Sigmoid colon (tissue), 7 donors: Measurements from ENCODE around the gene STOX2. TPM values are rescaled to one million over a fixed set of nuclear protein-coding genes. Genes with fewer than 3 reads are reported as not detected.

Experiments used
- DNase-seq: peaks from one replicate; pipeline ENCODE4 v3.0.0-alpha.2; 2019
- H3K27ac ChIP-seq, 4 donors: fragments of 200-600 bp; sonication (generic); one replicate each; pipeline ENCODE4 v1.5.1; 2016 to 2019; ENCODE audit warnings: mild to moderate bottlenecking in 1 of 4
- H3K27me3 ChIP-seq, 3 donors: fragments of 200-600 bp; sonication (generic); one replicate each; pipeline ENCODE4 v1.5.1; 2019; ENCODE audit warnings: mild to moderate bottlenecking in 1 of 3
- H3K36me3 ChIP-seq, 4 donors: fragments of 200-600 bp; sonication (generic); one replicate each; pipeline ENCODE4 v1.5.1; 2016 to 2019
- H3K4me1 ChIP-seq, 4 donors: fragments of 200-600 bp; sonication (generic); one replicate each; pipeline ENCODE4 v1.5.1; 2017 to 2019
- H3K4me3 ChIP-seq, 4 donors: fragments of 200-600 bp; sonication (generic); one replicate each; pipeline ENCODE4 v1.5.1; 2017 to 2019; ENCODE audit warnings: mild to moderate bottlenecking in 2 of 4, moderate library complexity in 1 of 4
- H3K9me3 ChIP-seq, 4 donors: fragments of 200-600 bp in 3 of 4; sonication (generic) in 3 of 4; one replicate each; pipeline versions ENCODE4 v1.5.1 to v1.6.1; 2013 to 2019
- EP300 ChIP-seq, 4 donors: sonication (generic); formaldehyde crosslinking; IDR thresholded peaks; one replicate each; pipeline ENCODE4 v1.6.1; 2017; ENCODE audit warnings: antibody characterized with exemption in 4 of 4
- POLR2A ChIP-seq, 2 donors: fragments of 450-650 bp; IDR thresholded peaks; one replicate each; pipeline ENCODE4 v1.6.1; 2016; ENCODE audit warnings: antibody characterized with exemption in 2 of 2, mild to moderate bottlenecking in 2 of 2, moderate library complexity in 2 of 2
- POLR2AphosphoS5 ChIP-seq, 4 donors: sonication (generic); formaldehyde crosslinking; IDR thresholded peaks; one replicate each; pipeline ENCODE4 v1.6.1; 2017; ENCODE audit warnings: antibody characterized with exemption in 4 of 4
- WGBS, 2 donors: extraction: QIAGEN DNeasy Blood & Tissue Kit; methylation state at CpG; one replicate each; pipeline ENCODE4 v1.1.7; 2013; 5-methylcytosine and 5-hydroxymethylcytosine counted together
- intact Hi-C: fragments of 100-400 bp; cut with DNase I; formaldehyde crosslinking; loops from one replicate; pipeline ENCODE4 v1.15.1; 2023
- polyA plus RNA-seq, 3 donors: library from polyadenylated mRNA; stranded (reverse); fragments of 200-250 nt; gene quantifications; one replicate each; pipeline ENCODE4 v1.2.3, GENCODE V29; 2013
- total RNA-seq, 4 donors: library from RNA; depleted of rRNA; stranded (reverse); fragments of >200 nt; gene quantifications; one replicate each; pipeline ENCODE4 v1.1.0, GENCODE V29; 2016
- TF ChIP-seq, protein P1 (sequence below), 4 experiments: fragments of 450-650 bp in 3 of 4; fragments of 200-600 bp in 1 of 4; IDR thresholded peaks; one replicate each; pipeline ENCODE4 v1.5.1; 2016 to 2019; ENCODE audit warnings: antibody characterized with exemption in 4 of 4, mild to moderate bottlenecking in 3 of 4, moderate library complexity in 2 of 4
- donor health status: healthy with polysubstance abuse.
- donor health status: Bipolar disorder and iron deficiency.
- donor health status: healthy.

The STOX2 gene, protein sequence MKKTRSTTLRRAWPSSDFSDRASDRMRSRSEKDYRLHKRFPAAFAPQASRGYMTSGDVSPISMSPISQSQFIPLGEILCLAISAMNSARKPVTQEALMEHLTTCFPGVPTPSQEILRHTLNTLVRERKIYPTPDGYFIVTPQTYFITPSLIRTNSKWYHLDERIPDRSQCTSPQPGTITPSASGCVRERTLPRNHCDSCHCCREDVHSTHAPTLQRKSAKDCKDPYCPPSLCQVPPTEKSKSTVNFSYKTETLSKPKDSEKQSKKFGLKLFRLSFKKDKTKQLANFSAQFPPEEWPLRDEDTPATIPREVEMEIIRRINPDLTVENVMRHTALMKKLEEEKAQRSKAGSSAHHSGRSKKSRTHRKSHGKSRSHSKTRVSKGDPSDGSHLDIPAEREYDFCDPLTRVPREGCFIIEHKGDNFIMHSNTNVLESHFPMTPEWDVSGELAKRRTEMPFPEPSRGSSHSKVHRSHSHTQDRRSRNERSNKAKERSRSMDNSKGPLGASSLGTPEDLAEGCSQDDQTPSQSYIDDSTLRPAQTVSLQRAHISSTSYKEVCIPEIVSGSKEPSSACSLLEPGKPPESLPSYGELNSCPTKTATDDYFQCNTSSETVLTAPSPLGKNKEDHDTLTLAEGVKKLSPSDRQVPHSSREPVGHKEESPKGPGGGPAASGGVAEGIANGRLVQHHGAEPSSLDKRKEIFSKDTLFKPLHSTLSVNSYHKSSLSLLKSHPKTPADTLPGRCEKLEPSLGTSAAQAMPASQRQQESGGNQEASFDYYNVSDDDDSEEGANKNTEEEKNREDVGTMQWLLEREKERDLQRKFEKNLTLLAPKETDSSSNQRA (N-terminal part only)
- total RNA-seq (1 to 10 TPM; 2.2 to 9.6 (median 5.7) TPM), polyA plus RNA-seq (under 1 TPM; under 0.01 to 0.89 (median 0.23) TPM)

DNA sequence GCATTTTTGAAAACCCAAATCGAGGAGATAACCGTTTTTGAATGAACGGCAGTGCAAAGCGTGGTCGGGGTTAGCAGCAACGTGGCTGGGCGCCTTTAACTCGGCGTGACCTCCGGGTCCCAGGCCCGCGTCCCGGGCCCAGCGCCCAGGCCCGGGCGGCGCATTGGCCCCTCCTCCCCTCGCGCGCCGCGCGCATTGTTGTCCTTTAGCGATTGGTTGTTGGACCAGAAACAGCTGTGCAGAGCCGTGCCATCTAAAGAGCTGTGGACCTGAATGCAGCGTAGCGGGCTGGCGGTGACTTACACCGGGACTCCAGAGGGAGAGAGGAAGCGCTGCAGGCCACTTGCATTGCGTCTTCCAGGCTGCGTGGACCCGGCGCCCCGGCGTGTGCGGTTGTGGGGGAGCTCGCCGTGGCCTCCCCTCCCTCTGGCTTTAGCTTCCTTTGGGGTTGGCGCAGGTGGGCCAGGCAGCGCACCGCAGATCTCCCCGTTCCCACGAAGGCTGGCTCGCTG is at the start of gene STOX2:
Gene STOX2, plus strand, starts transcription at position 227 of the 512 bp plus-strand sequence. CDS start 1,484 bp downstream, outside the sequence.
- peak within 1 kb of the TSS; percentile 48 to 75 (median 64) for H3K4me3 ChIP-seq
- H3K9me3 ChIP-seq: no peaks in the 10 kb centered on the region
- no peaks in the 10 kb centered on the region for H3K27me3 ChIP-seq
- DNase-seq: peak; percentile 80
- intact Hi-C loops: loop anchor here (5.0 kb wide), 1 partner anchor 82 kb away; no protein-coding TSS in a partner anchor
- 1% methylated on average over 45 of the region's 45 CpGs for WGBS, 2 donors
- TF ChIP-seq POLR2AphosphoS5 (IDR thresholded peaks at IDR 0.05): peak; percentile 32 to 80 (median 56)
- no peak for TF ChIP-seq POLR2A (IDR thresholded peaks at IDR 0.05)
- peaks cover 0 to 28% (median 20%) of the 10 kb centered on the region in 4 donors for H3K4me1 ChIP-seq
- no peaks in the 10 kb centered on the region for H3K36me3 ChIP-seq
- H3K27ac ChIP-seq: peak within 1 kb of the TSS; percentile 35 to 78 (median 69)

DNA sequence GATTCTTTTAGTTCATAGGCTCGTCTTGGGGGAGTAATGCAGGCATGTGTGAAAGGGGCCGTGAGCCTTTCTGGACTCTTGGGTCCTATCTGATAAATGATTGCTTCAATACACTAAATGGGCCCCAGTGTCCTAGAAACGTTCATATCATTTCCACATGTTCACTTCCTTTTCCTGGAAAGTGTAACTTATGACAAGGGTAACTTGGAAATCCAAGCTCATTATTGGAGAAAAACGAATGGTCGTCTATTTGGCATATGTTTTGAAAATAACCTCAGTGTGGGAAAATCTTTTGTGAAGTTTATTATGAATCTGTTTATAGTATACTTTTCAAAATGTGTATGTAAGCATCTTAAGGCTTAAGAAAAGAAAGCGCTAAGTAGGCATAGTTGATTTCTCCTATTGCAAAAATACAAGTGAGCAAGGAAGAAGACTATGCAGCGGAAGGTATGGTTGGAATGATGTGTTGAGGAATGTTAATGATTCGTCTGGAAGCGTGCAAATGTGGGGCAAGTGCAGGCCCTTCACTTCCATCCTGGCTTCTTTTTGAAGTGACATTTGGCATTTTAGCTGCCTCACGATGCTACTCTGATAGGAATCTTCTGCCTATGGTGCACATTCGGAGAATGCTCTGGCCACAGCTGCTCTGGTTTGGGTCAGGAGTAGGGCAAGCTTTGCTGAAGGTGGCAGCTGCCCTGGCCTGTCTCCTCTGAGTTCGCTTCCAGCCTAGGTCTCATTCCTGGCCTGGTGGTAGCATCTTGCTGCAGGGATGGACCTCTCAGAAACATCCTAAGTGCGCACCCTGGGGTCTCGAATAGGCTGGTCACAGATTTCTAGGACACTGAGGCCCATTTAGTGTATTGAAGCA is 49.5 kb upstream of the STOX2 start:
- 84 to 90% methylated on average over 14 of the region's 14 CpGs for WGBS, 2 donors

DNA sequence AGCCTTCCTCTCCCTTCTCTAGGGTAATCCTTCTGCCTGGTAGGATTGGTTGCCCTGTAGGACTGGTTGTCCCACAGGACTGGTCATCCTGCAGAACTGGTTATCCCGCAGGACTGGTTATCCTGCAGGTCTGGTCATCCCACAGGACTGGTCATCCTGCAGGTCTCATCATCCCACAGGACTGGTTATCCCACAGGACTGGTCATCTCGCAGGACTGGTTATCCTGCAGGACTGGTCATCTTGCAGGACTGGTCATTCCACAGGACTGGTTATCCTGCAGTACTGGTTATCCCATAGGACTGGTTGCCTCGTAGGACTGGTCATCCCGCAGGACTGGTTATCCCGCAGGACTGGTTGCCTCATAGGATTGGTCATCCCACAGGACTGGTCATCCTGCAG is 48.1 kb upstream of the STOX2 start:
- no peak for DNase-seq
- no peaks in the 10 kb centered on the region for H3K27me3 ChIP-seq
- peaks cover 0 to 10% (median 0%) of the 10 kb centered on the region in 4 donors for H3K4me1 ChIP-seq
- intact Hi-C loops: no loop called here
- WGBS, 2 donors: 90% methylated on average over 5 of the region's 5 CpGs
- TF ChIP-seq, protein P1, sequence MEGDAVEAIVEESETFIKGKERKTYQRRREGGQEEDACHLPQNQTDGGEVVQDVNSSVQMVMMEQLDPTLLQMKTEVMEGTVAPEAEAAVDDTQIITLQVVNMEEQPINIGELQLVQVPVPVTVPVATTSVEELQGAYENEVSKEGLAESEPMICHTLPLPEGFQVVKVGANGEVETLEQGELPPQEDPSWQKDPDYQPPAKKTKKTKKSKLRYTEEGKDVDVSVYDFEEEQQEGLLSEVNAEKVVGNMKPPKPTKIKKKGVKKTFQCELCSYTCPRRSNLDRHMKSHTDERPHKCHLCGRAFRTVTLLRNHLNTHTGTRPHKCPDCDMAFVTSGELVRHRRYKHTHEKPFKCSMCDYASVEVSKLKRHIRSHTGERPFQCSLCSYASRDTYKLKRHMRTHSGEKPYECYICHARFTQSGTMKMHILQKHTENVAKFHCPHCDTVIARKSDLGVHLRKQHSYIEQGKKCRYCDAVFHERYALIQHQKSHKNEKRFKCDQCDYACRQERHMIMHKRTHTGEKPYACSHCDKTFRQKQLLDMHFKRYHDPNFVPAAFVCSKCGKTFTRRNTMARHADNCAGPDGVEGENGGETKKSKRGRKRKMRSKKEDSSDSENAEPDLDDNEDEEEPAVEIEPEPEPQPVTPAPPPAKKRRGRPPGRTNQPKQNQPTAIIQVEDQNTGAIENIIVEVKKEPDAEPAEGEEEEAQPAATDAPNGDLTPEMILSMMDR (IDR thresholded peaks at IDR 0.05): no peak
- TF ChIP-seq POLR2AphosphoS5 (IDR thresholded peaks at IDR 0.05) (no peak), POLR2A (IDR thresholded peaks at IDR 0.05) (no peak), EP300 (IDR thresholded peaks at IDR 0.05) (no peak)
- H3K9me3 ChIP-seq: no peaks in the 10 kb centered on the region
- no peak overlapping the region for H3K4me3 ChIP-seq
- no peak overlapping the region for H3K27ac ChIP-seq
- no peaks in the 10 kb centered on the region for H3K36me3 ChIP-seq

More for the DNA sequence above, 49.5 kb upstream of the STOX2 start:
- intact Hi-C loops: no loop called here
- Histone ChIP-seq H3K9me3 (no peaks in the 10 kb centered on the region), H3K27ac (no peak overlapping the region), H3K4me1 (peaks cover 0 to 10% (median 0%) of the 10 kb centered on the region in 4 donors), H3K4me3 (no peak overlapping the region), H3K27me3 (no peaks in the 10 kb centered on the region), H3K36me3 (no peaks in the 10 kb centered on the region)
- no peak for DNase-seq
- TF ChIP-seq POLR2A (IDR thresholded peaks at IDR 0.05) (no peak), EP300 (IDR thresholded peaks at IDR 0.05) (no peak)
- TF ChIP-seq, protein P1 (IDR thresholded peaks at IDR 0.05): no peak

DNA sequence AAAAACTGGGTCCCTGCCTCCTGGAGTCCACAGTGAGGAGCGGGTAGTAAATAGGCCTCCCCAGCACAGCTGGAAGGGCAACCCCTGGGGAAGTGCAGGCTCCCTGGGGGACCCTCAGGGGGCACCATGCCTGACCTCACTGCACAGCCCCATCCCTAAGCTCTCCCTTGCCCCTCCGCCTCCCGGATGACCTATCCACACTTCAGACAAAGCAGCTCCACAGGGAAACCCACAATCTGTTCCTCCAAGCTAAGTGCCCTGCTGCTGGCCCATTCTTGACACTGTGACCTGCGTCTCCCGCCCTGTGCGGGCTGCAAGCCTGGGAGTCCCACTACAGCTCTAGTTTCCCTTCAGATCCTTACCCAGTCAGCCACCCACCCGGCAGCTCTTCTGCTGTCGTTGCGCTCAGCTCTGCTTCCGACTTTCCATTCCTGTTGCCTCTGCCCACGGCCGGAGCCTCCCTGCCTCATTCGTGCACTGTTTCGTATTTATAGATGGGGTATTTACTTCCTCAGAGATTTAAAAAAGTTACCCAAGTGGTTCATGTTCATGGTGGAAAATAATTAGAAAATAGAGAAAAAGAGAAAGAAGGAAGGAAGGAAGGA is 47.0 kb upstream of the STOX2 start:
- H3K36me3 ChIP-seq: no peaks in the 10 kb centered on the region
- no peaks in the 10 kb centered on the region for H3K9me3 ChIP-seq
- H3K27ac ChIP-seq: no peak overlapping the region
- no peak overlapping the region for H3K4me3 ChIP-seq
- intact Hi-C loops: no loop called here
- no peak for DNase-seq
- peaks cover 0 to 10% (median 0%) of the 10 kb centered on the region in 4 donors for H3K4me1 ChIP-seq
- H3K27me3 ChIP-seq: no peaks in the 10 kb centered on the region
- WGBS, 2 donors: 86 to 93% methylated on average over 14 of the region's 14 CpGs
- TF ChIP-seq EP300 (IDR thresholded peaks at IDR 0.05) (no peak), POLR2AphosphoS5 (IDR thresholded peaks at IDR 0.05) (no peak), POLR2A (IDR thresholded peaks at IDR 0.05) (no peak)
- TF ChIP-seq, protein P1 (IDR thresholded peaks at IDR 0.05): no peak
